Measurements from ENCODE around the gene ESRRA. TPM values are rescaled to one million over a fixed set of nuclear protein-coding genes. Genes with fewer than 3 reads are reported as not detected.
"Not testable (repeated sequence)": the region's sequence is repeated elsewhere in the genome, so short reads cannot be mapped to it uniquely, and the experiment has no call there.

Gene ESRRA
- total RNA-seq, 2 experiments from 2014 or later, result 18.5 to 21.7 TPM

DNA sequence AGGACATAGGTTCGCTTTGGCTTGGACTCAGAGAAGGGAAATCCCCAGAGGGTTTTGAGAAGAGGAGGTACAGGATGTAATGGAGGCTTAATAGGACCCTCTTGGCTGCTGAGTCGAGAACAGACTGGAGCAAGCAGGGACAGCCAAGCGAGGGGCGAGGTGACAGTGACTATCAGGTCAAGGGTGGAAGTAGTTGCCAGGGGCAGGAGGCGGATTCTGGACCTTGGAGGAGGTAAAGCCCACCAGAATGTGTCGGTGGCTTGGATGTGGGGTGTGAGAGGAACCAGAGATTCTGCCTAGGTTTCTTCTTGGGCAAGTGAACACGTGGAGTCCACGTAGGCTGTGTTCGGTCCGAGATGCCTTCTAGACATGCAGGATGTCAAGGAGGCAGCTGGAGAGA, 7.6 kb downstream of the ESRRA start:
- DNase-seq, result no peak
- Mint-ChIP-seq H3K36me3 (ENCODE audit: low read depth) (peaks cover 12% of the 10 kb centered on the region), H3K9me3 (no peaks in the 10 kb centered on the region), H3K4me3 (no peak overlapping the region), H3K27me3 (ENCODE audit: low read depth) (no peaks in the 10 kb centered on the region), H3K27ac (peak overlapping the region; percentile 25), H3K4me1 (ENCODE audit: low read depth) (peaks cover 35% of the 10 kb centered on the region)
- intact Hi-C loops (cut with micrococcal nuclease), result no loop called here
- CTCF ChIA-PET, result interaction anchor here (1.2 to 2.2 kb wide), 2 partner anchors 42 to 109 kb away, joined by 3 to 7 read pairs; no protein-coding TSS in a partner anchor

DNA sequence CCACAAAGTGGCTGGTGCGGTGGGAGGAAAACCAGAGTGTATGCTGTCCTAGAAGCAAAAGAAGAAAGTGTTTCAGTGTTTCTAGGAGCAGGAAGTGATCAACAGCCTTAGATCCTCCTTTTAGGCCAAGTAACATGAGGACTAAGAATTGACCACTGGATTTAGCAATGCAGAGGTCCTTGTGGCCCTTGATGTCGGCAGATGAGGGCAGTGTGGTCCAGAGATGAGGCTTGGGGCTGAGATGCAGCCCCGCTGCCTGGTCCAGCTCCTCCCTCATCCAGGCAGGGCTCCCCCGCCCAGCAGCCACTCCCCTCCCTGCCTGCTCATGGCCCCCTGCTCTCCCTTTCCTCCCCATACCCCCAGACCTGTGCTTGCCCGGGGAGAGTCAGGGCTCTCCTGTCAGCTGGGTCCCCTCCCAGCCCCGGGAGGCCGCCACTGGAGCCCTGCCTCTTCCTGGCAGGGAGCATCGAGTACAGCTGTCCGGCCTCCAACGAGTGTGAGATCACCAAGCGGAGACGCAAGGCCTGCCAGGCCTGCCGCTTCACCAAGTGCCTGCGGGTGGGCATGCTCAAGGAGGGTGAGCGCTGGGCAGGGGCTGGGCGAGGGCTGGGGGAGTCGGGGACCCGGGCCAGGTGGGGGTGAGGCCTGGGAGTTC, 8.3 kb downstream of the ESRRA start:
- peak overlapping the region; percentile 25 for H3K27ac Mint-ChIP-seq
- H3K36me3 Mint-ChIP-seq (ENCODE audit: low read depth), result peaks cover 14% of the 10 kb centered on the region
- intact Hi-C loops (cut with micrococcal nuclease), result no loop called here
- H3K27me3 Mint-ChIP-seq (ENCODE audit: low read depth), result no peaks in the 10 kb centered on the region
- CTCF ChIA-PET, result interaction anchor here (1.2 to 2.2 kb wide), 2 partner anchors 41 to 109 kb away, joined by 3 to 7 read pairs; no protein-coding TSS in a partner anchor
- H3K9me3 Mint-ChIP-seq, result no peaks in the 10 kb centered on the region
- no peak overlapping the region for H3K4me3 Mint-ChIP-seq
- H3K4me1 Mint-ChIP-seq (ENCODE audit: low read depth), result peaks cover 36% of the 10 kb centered on the region
- no peak for DNase-seq

GRCh38 chr11:64314146-64314804, 9.0 kb downstream of the ESRRA start:
- no peak overlapping the region for H3K4me3 Mint-ChIP-seq
- H3K36me3 Mint-ChIP-seq (ENCODE audit: low read depth), result peaks cover 14% of the 10 kb centered on the region
- DNase-seq, result no peak
- peaks cover 38% of the 10 kb centered on the region for H3K4me1 Mint-ChIP-seq (ENCODE audit: low read depth)
- CTCF ChIA-PET, result interaction anchor here (2.2 kb wide), 1 partner anchor 40 kb away, joined by 7 read pairs; no protein-coding TSS in a partner anchor
- intact Hi-C loops (cut with micrococcal nuclease), result no loop called here
- H3K27me3 Mint-ChIP-seq (ENCODE audit: low read depth), result no peaks in the 10 kb centered on the region
- no peaks in the 10 kb centered on the region for H3K9me3 Mint-ChIP-seq
- no peak overlapping the region for H3K27ac Mint-ChIP-seq

DNA sequence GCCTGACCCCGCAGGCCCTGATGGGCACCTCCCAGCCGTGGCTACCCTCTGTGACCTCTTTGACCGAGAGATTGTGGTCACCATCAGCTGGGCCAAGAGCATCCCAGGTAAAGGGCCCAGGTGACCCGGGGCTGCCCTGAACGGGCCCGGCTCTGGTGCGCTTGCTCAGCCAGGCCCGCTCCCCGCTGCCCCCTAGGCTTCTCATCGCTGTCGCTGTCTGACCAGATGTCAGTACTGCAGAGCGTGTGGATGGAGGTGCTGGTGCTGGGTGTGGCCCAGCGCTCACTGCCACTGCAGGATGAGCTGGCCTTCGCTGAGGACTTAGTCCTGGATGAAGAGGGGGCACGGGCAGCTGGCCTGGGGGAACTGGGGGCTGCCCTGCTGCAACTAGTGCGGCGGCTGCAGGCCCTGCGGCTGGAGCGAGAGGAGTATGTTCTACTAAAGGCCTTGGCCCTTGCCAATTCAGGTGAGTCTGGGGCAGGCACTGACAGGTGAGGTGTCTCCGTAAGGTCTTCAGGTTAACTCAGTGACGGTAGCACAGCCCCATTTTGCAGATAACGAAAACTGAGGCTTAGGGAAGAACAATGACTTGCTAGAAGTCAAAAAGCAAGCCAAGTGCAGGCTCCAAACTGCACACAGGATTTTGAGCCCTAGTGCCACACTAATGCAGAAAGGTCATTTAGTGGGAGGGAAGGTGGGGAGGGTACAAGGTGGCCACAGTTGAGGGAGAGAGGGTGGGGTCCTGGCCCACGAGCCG, 9.7 kb downstream of the ESRRA start:
- DNase-seq, result no peak
- Mint-ChIP-seq H3K27ac (no peak overlapping the region), H3K36me3 (ENCODE audit: low read depth) (peaks cover 14% of the 10 kb centered on the region), H3K9me3 (no peaks in the 10 kb centered on the region), H3K4me1 (ENCODE audit: low read depth) (peaks cover 38% of the 10 kb centered on the region), H3K4me3 (no peak overlapping the region), H3K27me3 (ENCODE audit: low read depth) (no peaks in the 10 kb centered on the region)
- CTCF ChIA-PET, result no interaction called here
- intact Hi-C loops (cut with micrococcal nuclease), result no loop called here

- H3K9me3 Mint-ChIP-seq; intact Hi-C loops (cut with micrococcal nuclease); DNase-seq; H3K27me3 Mint-ChIP-seq (ENCODE audit: low read depth): not testable (repeated sequence)
- Mint-ChIP-seq H3K36me3 (ENCODE audit: low read depth) (peaks cover 15% of the 10 kb centered on the region), H3K27ac (peak overlapping the region; percentile 99), H3K4me3 (peak overlapping the region; percentile 94), H3K4me1 (ENCODE audit: low read depth) (peaks cover 39% of the 10 kb centered on the region)
- CTCF ChIA-PET, result interaction anchor here (2.2 to 3.8 kb wide), 2 partner anchors 14 to 25 kb away, joined by 11 to 18 read pairs; partner anchors contain the start of gene CCDC88B
Observed at GRCh38 chr11:64315667-64316526, 10.6 kb downstream of the ESRRA start.

DNA sequence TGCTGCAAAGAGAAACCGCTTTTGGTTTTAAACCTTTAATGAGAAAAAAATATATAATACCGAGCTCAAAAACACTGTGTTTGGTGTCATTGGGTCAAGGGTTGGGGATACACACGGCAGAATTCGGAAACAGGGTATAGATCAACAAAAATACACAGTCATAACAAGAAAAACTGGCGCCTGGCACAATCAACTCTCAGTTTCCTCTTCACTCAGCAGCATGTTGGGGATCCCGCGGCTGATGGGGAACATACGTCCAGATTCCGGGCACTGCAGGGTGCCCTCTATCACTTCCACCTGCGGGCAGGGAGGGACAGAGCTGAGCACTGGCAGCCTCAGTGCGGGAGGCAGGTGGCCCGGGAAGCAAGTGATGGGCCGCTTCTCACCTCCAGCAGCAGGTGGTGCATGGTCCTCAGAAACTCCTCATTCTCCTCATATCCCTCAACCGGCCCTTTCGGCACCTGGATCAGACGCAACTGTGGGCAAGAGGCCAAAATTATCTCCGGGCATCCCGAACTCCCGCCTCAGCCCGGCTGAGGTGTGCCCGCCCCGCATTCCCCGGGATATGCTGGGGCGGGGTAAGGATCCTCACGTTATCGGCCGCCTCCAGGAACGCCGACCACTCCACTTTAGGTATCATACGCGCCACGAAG, 11.5 kb downstream of the ESRRA start:
- DNase-seq, result peak; percentile 46
- Mint-ChIP-seq H3K27me3 (ENCODE audit: low read depth) (no peaks in the 10 kb centered on the region), H3K9me3 (no peaks in the 10 kb centered on the region), H3K4me1 (ENCODE audit: low read depth) (peaks cover 40% of the 10 kb centered on the region), H3K27ac (peak overlapping the region; percentile 99), H3K4me3 (peak overlapping the region; percentile 94), H3K36me3 (ENCODE audit: low read depth) (peaks cover 21% of the 10 kb centered on the region)
- CTCF ChIA-PET, result interaction anchor here (0.8 to 3.8 kb wide), 13 partner anchors 10 to 44 kb away, joined by 3 to 22 read pairs (median 9); partner anchors contain the start of genes CCDC88B and RPS6KA4
- intact Hi-C loops (cut with micrococcal nuclease), result loop anchor here (1.0 kb wide), 4 partner anchors 11 to 337 kb away; partner anchors contain the start of genes ESRRA and FKBP2

GRCh38 chr11:64317325-64317960, 12.1 kb downstream of the ESRRA start, which contains the start of gene TRMT112:
TRMT112 (minus strand) TSS chr11:64317559; CDS start chr11:64317526, 33 bp downstream.
- Mint-ChIP-seq H3K27ac (peak within 1 kb of the TSS; percentile 99), H3K9me3 (no peaks in the 10 kb centered on the region), H3K36me3 (ENCODE audit: low read depth) (peaks cover 21% of the 10 kb centered on the region), H3K27me3 (ENCODE audit: low read depth) (no peaks in the 10 kb centered on the region), H3K4me3 (peak within 1 kb of the TSS; percentile 94), H3K4me1 (ENCODE audit: low read depth) (peaks cover 37% of the 10 kb centered on the region)
- intact Hi-C loops (cut with micrococcal nuclease), result loop anchor here (1.0 kb wide), 4 partner anchors 12 to 336 kb away; partner anchors contain the start of genes ESRRA and FKBP2
- CTCF ChIA-PET, result interaction anchor here (0.6 to 3.8 kb wide), 22 partner anchors 10 to 455 kb away, joined by 3 to 22 read pairs (median 6); partner anchors contain the start of genes CCDC88B, FKBP2 and RPS6KA4
- DNase-seq, result peak; percentile 98

- no peaks in the 10 kb centered on the region for H3K9me3 Mint-ChIP-seq
- CTCF ChIA-PET, result interaction anchor here (0.6 to 3.8 kb wide), 23 partner anchors 9 to 455 kb away, joined by 3 to 22 read pairs (median 5); partner anchors contain the start of genes CCDC88B, FKBP2 and RPS6KA4
- no peaks in the 10 kb centered on the region for H3K27me3 Mint-ChIP-seq (ENCODE audit: low read depth)
- DNase-seq, result peak; percentile 94
- H3K4me1 Mint-ChIP-seq (ENCODE audit: low read depth), result peaks cover 33% of the 10 kb centered on the region
- peaks cover 21% of the 10 kb centered on the region for H3K36me3 Mint-ChIP-seq (ENCODE audit: low read depth)
- peak within 1 kb of the TSS; percentile 99 for H3K27ac Mint-ChIP-seq
- intact Hi-C loops (cut with micrococcal nuclease), result loop anchor here (1.0 kb wide), 8 partner anchors 13 to 335 kb away; partner anchors contain the start of genes CCDC88B, ESRRA, FKBP2 and GPR137
- peak within 1 kb of the TSS; percentile 94 for H3K4me3 Mint-ChIP-seq
Observed at GRCh38 chr11:64317961-64318765, 12.8 kb downstream of the ESRRA start, which contains the start of gene PRDX5. PRDX5 (plus strand) TSS chr11:64318121; CDS start chr11:64318216, 95 bp downstream.

- intact Hi-C loops (cut with micrococcal nuclease), result loop anchor here (1.0 kb wide), 4 partner anchors 12 to 36 kb away; partner anchors contain the start of genes CCDC88B and GPR137
- H3K36me3 Mint-ChIP-seq (ENCODE audit: low read depth), result peaks cover 21% of the 10 kb centered on the region
- no peaks in the 10 kb centered on the region for H3K27me3 Mint-ChIP-seq (ENCODE audit: low read depth)
- no peaks in the 10 kb centered on the region for H3K9me3 Mint-ChIP-seq
- CTCF ChIA-PET, result interaction anchor here (1.0 to 3.8 kb wide), 8 partner anchors 12 to 78 kb away, joined by 3 to 22 read pairs (median 9); partner anchors contain the start of gene FKBP2
- peak overlapping the region; percentile 99 for H3K27ac Mint-ChIP-seq
- H3K4me1 Mint-ChIP-seq (ENCODE audit: low read depth), result peaks cover 33% of the 10 kb centered on the region
- DNase-seq, result no peak
- peak overlapping the region; percentile 94 for H3K4me3 Mint-ChIP-seq
Observed at GRCh38 chr11:64318766-64319761, 13.7 kb downstream of the ESRRA start.
